PC-9 (cell line): ENCODE measurements around the gene SCN8A.

Source experiments
- EZH2 ChIP-seq: fragments of 200-600 bp; sonication (generic); IDR thresholded peaks from 2 replicates; pipeline ENCODE4 v1.8.0; 2017; ENCODE audit warnings: antibody characterized with exemption, low read depth
- TF ChIP-seq, protein P1 (sequence below): fragments of 200-600 bp; sonication (generic); conservative IDR thresholded peaks from 2 replicates; pipeline ENCODE4 v1.6.1; 2017; ENCODE audit warnings: mixed run types, antibody characterized with exemption, mild to moderate bottlenecking, moderate library complexity

GRCh38 chr12:51601241-51601640 lies 10.2 kb downstream of the SCN8A start:
- TF ChIP-seq, protein P1, sequence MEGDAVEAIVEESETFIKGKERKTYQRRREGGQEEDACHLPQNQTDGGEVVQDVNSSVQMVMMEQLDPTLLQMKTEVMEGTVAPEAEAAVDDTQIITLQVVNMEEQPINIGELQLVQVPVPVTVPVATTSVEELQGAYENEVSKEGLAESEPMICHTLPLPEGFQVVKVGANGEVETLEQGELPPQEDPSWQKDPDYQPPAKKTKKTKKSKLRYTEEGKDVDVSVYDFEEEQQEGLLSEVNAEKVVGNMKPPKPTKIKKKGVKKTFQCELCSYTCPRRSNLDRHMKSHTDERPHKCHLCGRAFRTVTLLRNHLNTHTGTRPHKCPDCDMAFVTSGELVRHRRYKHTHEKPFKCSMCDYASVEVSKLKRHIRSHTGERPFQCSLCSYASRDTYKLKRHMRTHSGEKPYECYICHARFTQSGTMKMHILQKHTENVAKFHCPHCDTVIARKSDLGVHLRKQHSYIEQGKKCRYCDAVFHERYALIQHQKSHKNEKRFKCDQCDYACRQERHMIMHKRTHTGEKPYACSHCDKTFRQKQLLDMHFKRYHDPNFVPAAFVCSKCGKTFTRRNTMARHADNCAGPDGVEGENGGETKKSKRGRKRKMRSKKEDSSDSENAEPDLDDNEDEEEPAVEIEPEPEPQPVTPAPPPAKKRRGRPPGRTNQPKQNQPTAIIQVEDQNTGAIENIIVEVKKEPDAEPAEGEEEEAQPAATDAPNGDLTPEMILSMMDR: no peak
- TF ChIP-seq EZH2: no peak
